Measurements from ENCODE around the gene CHTOP.

DNA sequence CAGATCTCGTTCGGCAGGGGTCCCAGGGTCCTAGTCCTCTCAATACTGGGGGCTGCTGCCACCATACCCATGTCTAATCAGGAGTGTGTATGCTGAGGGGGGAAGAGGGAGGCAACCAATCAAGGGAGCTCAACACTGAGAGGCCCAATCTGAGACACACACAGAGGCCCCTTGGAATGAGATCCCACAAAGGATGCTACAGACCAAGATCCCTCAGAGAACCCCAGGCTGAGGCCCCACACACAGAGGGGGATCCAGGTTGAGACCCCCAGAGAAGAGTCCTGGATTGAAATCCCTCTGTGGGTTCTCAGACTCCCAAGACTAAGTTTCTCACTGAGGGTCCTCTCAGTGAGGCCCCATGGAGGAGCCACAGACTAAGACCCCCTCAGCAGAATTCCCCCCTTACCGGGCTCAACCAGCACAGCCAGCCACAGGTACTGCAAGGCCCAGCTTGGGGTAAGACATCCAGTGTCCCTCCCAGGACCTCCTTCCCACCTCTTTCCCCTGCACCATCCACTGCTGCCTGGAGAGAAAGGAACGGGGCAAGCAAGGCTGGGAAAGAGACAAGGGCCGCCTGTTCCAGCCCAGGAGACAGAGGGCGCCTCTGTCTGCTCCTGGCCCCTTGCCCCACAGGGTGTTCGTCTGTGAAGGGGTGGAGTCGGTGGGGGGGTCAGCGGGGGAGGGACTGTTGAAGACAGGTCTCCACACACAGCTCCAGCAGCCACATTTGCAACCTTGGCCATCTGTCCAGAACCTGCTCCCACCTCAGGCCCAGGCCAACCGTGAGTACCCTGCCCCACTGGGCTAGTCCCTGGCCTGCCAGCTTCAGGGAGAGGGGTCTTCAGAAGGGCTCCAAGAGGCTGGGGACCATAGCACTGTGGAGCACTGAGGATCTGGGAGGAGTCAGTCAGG is 5.9 kb upstream of the CHTOP start, which contains the start of gene S100A1:
- TF ChIP-seq, protein P1, sequence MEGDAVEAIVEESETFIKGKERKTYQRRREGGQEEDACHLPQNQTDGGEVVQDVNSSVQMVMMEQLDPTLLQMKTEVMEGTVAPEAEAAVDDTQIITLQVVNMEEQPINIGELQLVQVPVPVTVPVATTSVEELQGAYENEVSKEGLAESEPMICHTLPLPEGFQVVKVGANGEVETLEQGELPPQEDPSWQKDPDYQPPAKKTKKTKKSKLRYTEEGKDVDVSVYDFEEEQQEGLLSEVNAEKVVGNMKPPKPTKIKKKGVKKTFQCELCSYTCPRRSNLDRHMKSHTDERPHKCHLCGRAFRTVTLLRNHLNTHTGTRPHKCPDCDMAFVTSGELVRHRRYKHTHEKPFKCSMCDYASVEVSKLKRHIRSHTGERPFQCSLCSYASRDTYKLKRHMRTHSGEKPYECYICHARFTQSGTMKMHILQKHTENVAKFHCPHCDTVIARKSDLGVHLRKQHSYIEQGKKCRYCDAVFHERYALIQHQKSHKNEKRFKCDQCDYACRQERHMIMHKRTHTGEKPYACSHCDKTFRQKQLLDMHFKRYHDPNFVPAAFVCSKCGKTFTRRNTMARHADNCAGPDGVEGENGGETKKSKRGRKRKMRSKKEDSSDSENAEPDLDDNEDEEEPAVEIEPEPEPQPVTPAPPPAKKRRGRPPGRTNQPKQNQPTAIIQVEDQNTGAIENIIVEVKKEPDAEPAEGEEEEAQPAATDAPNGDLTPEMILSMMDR (IDR thresholded peaks at IDR 0.05) = peak in 2 of 3 donors; percentile 12 to 43
- TF ChIP-seq POLR2AphosphoS5 (IDR thresholded peaks at IDR 0.05) = no peak

Data from breast epithelium (tissue), 3 donors.